Ovary (tissue), 9 donors: ENCODE results near the gene C12orf75. TPM values are rescaled to one million over a fixed set of nuclear protein-coding genes. Genes with fewer than 3 reads are reported as not detected.
"Not testable (repeated sequence)": the region's sequence is repeated elsewhere in the genome, so short reads cannot be mapped to it uniquely, and the experiment has no call there.

Experiments
- DNase-seq, 5 donors: peaks; one replicate each; pipeline ENCODE4 v3.0.0-alpha.2; 2019 to 2020
- H3K27ac ChIP-seq, 2 donors: fragments of 200-600 bp; one replicate each; pipeline versions ENCODE4 v1.5.1 to v1.8.0; 2019 to 2022
- H3K27me3 ChIP-seq: fragments of 200-600 bp; one replicate; pipeline ENCODE4 v1.8.0; 2022
- H3K36me3 ChIP-seq: fragments of 200-600 bp; sonication (generic); one replicate; pipeline ENCODE4 v1.5.1; 2019
- H3K4me1 ChIP-seq: one replicate; pipeline ENCODE4 v1.8.1; 2013; ENCODE audit warnings: mild to moderate bottlenecking, moderate library complexity; ENCODE audit not compliant: insufficient read depth
- H3K4me3 ChIP-seq: fragments of 200-600 bp; sonication (generic); one replicate; pipeline ENCODE4 v1.5.1; 2017
- H3K9me3 ChIP-seq, 2 donors: fragments of 200-600 bp in 1 of 2; sonication (generic) in 1 of 2; one replicate each; pipeline versions ENCODE4 v1.5.1 to v1.8.1; 2013 to 2019; ENCODE audit warnings: mild to moderate bottlenecking in 1 of 2, moderate library complexity in 1 of 2
- EP300 ChIP-seq: sonication (generic); formaldehyde crosslinking; IDR thresholded peaks from one replicate; pipeline ENCODE4 v1.6.1; 2017; ENCODE audit warnings: antibody characterized with exemption
- POLR2A ChIP-seq: fragments of 450-650 bp; IDR thresholded peaks from one replicate; pipeline ENCODE4 v1.6.1; 2017; ENCODE audit warnings: antibody characterized with exemption, mild to moderate bottlenecking, moderate library complexity
- WGBS, 3 donors: extraction: QIAGEN DNeasy Blood & Tissue Kit in 1 of 3; methylation state at CpG; one replicate each; pipeline versions ENCODE4 v1.1.5 to v1.1.7; 2013 to 2017; 5-methylcytosine and 5-hydroxymethylcytosine counted together
- intact Hi-C, 4 donors: fragments of 100-400 bp; cut with DNase I; formaldehyde crosslinking; loops; one replicate each; pipeline versions ENCODE4 v1.11.0 to v1.15.1; 2022 to 2023
- polyA plus RNA-seq, 2 donors: library from polyadenylated mRNA; stranded (reverse); fragments of 200-250 nt in 1 of 2; fragments of 350-450 nt in 1 of 2; fragmentation: Illumina TruSeq in 1 of 2; extraction: RNeasy Lipid Tissue Mini Kit (QIAGEN cat#74804) in 1 of 2; gene quantifications; one replicate each; pipeline ENCODE4 v1.2.3, GENCODE V29; 2013 to 2014
- total RNA-seq, 7 donors: library from RNA; depleted of rRNA in 2 of 7; stranded (reverse); fragments of >200 nt in 2 of 7; fragmentation: NEBNext Ultra II Directional in 3 of 7; extraction: Animal tissue kit (Norgen Biotek cat#: 25700) in 3 of 7; gene quantifications; one replicate each; pipeline versions ENCODE4 v1.1.0 to v1.2.4, GENCODE V29; 2016 to 2023
- TF ChIP-seq, protein P1 (sequence below), 3 donors: fragments of 450-650 bp in 2 of 3; fragments of 200-600 bp in 1 of 3; IDR thresholded peaks; one replicate each; pipeline versions ENCODE4 v1.5.1 to v1.8.0; 2016 to 2022; ENCODE audit warnings: antibody characterized with exemption in 3 of 3, mild to moderate bottlenecking in 1 of 3
- donor health status: DM: no; HTN: no; CAD: no; lungs with moderate emphysema.
- donor health status: DM: no; HTN: no; CAD: no.
- donor health status: Bipolar disorder and iron deficiency.
- donor health status: DM: yes; HTN: yes; CAD: no.
- donor health status: DM: no; HTN: no; CAD: no.
- donor health status: DM: yes; HTN: yes; CAD: no.

Gene C12orf75
- total and polyA plus RNA-seq, 9 donors: 3.3 to 83.9 (median 5.6) TPM

DNA sequence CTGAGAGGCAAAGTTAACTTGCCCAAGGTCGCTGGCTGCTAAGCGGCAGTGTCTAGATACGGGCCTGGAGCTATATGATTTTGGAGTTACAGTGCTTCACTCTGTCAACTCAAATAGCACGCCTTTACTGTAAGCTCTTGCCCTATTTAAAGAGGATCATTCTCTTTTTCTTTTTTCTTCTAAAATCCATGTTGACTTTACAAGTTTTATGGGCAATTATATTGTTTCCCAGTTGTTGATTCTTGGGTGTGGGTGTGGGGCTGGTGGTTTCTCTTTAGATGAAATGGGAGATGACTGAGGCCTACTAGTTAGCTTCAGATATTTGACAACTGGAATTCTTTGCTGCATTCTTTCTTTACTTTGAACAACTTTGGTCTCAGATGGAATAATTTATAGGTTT lies 70.7 kb downstream of the C12orf75 start:
- no peak for DNase-seq
- H3K9me3 ChIP-seq: no peaks in the 10 kb centered on the region
- 91 to 94% (median 92%) methylated on average over 4 of the region's 4 CpGs for WGBS, 3 donors
- H3K27ac ChIP-seq: no peak overlapping the region
- no peaks in the 10 kb centered on the region for H3K27me3 ChIP-seq
- no peaks in the 10 kb centered on the region for H3K4me1 ChIP-seq
- intact Hi-C loops: no loop called here
- TF ChIP-seq, protein P1, sequence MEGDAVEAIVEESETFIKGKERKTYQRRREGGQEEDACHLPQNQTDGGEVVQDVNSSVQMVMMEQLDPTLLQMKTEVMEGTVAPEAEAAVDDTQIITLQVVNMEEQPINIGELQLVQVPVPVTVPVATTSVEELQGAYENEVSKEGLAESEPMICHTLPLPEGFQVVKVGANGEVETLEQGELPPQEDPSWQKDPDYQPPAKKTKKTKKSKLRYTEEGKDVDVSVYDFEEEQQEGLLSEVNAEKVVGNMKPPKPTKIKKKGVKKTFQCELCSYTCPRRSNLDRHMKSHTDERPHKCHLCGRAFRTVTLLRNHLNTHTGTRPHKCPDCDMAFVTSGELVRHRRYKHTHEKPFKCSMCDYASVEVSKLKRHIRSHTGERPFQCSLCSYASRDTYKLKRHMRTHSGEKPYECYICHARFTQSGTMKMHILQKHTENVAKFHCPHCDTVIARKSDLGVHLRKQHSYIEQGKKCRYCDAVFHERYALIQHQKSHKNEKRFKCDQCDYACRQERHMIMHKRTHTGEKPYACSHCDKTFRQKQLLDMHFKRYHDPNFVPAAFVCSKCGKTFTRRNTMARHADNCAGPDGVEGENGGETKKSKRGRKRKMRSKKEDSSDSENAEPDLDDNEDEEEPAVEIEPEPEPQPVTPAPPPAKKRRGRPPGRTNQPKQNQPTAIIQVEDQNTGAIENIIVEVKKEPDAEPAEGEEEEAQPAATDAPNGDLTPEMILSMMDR (IDR thresholded peaks at IDR 0.05): no peak
- TF ChIP-seq POLR2A (no peak), EP300 (no peak)
- no peaks in the 10 kb centered on the region for H3K36me3 ChIP-seq
- no peak overlapping the region for H3K4me3 ChIP-seq

DNA sequence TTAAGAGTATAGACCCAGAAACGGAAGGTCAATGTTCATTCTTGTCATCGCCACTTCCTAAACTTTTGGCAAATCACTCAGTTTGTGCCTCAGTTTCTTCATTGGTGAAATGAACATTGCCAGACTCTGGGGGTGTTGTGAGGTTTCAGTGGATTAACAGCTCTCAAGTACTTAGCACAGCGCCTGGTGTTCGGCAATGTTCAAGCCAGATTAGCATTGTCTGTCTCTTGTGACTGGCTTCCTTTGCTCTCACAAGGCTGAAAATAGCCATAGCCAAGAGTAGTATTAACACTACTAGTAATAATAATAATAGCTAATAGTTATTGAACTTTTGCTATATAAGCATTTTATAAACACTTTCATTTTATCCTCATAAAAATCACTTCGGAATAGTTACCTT lies 71.9 kb downstream of the C12orf75 start:
- Histone ChIP-seq H3K27me3 (no peaks in the 10 kb centered on the region), H3K27ac (no peak overlapping the region), H3K9me3 (no peaks in the 10 kb centered on the region), H3K36me3 (no peaks in the 10 kb centered on the region), H3K4me1 (no peaks in the 10 kb centered on the region), H3K4me3 (no peak overlapping the region)
- intact Hi-C loops: no loop called here
- no peak for DNase-seq
- no peak for TF ChIP-seq EP300
- 89 to 94% (median 91%) methylated on average over 5 of the region's 5 CpGs for WGBS, 3 donors

DNA sequence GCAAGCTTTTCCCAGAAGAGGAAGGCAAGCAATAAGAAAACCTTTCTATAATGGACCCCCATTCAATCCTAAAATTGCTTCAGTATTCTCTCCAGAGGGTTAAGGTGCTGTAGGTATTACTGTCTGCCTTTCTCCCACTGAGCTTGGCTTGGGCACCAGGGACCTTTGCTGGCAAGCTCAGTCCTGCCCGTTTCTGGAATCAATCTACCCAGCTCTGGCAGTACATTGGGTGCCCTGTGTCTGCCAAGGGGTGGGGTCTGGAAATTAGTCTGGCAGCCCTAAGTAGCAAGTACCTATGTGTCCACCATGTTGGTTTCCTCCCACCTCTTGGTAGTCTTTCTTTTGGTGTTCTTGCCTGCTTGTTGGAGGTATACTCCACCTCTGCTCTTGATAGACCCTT lies 72.6 kb downstream of the C12orf75 start:
- no peaks in the 10 kb centered on the region for H3K9me3 ChIP-seq
- DNase-seq: no peak
- H3K4me3 ChIP-seq: no peak overlapping the region
- TF ChIP-seq POLR2A (no peak), EP300 (no peak)
- TF ChIP-seq, protein P1 (IDR thresholded peaks at IDR 0.05): no peak
- H3K27me3 ChIP-seq: no peaks in the 10 kb centered on the region
- no peaks in the 10 kb centered on the region for H3K36me3 ChIP-seq
- intact Hi-C loops: no loop called here
- 88 to 89% (median 88%) methylated on average over 1 of the region's 1 CpG for WGBS, 3 donors
- no peak overlapping the region for H3K27ac ChIP-seq
- no peaks in the 10 kb centered on the region for H3K4me1 ChIP-seq

DNA sequence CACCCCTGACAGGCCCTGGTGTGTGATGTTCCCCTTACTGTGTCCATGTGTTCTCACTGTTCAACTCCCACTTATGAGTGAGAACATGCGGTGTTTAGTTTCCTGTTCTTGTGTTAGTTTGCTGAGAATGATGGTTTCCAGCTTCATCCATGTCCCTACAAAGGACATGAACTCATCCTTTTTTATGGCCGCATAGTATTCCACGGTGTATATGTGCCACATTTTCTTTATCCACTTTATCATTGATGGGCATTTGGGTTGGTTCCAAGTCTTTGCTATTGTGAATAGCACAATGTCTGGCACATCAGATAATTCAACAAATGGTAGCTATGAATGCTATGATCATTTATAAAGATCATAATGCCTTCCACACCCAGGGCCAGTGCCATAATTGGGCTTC lies 73.6 kb downstream of the C12orf75 start:
- H3K27me3 ChIP-seq, H3K27ac ChIP-seq, H3K36me3 ChIP-seq, H3K9me3 ChIP-seq, H3K4me3 ChIP-seq, H3K4me1 ChIP-seq, intact Hi-C loops, DNase-seq: not testable (repeated sequence)
- WGBS, 3 donors: 95 to 97% (median 97%) methylated on average over 3 of the region's 3 CpGs

DNA sequence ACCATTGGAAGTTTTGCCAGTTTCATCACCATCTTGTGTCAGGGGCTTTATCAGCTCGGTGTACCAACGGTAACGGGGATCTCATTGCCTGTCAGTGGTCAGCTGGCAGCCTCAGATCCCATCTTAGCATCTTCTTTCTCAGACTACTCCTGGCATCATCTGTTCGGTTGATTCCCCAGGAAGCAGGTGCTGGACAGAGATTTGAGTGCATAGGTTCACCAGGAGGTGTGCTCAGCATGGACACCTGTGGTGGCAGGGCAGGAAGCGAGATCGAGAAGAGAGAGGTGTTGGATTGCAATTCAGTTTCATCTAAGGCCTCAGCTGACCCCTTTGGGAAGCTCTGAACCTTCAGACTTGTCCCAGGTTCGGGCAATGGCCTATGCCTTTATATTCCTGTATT lies 76.0 kb downstream of the C12orf75 start:
- no peak for TF ChIP-seq EP300
- TF ChIP-seq, protein P1 (IDR thresholded peaks at IDR 0.05): no peak
- Histone ChIP-seq H3K4me1 (no peaks in the 10 kb centered on the region), H3K27ac (no peak overlapping the region), H3K27me3 (no peaks in the 10 kb centered on the region), H3K36me3 (no peaks in the 10 kb centered on the region), H3K4me3 (no peak overlapping the region), H3K9me3 (no peaks in the 10 kb centered on the region)
- WGBS, 3 donors: 91 to 95% (median 92%) methylated on average over 7 of the region's 7 CpGs
- intact Hi-C loops: no loop called here
- no peak for DNase-seq

DNA sequence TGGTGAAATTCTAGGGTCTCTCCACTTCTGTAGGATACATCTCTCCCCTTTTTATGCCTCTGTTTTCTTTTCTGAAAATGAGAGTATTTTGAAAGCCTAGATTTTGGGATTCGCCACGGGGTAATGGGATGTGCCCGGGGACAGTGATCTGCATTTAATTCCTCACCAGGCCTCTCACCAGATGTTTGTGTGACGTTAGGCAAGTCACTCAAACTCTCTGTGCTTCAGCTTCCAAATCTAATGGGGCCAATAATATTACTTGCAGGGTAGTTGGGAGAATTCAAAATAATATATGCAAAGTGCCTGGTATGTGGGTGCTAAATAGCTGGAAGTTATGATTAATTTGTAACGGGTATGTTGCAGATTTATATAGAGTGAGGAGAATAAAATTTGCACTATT lies 78.8 kb downstream of the C12orf75 start:
- TF ChIP-seq, protein P1 (IDR thresholded peaks at IDR 0.05): no peak
- no peak for TF ChIP-seq POLR2A
- no peak for TF ChIP-seq EP300

More for the DNA sequence above, 78.8 kb downstream of the C12orf75 start:
- Histone ChIP-seq H3K27me3 (no peaks in the 10 kb centered on the region), H3K27ac (no peak overlapping the region), H3K36me3 (no peaks in the 10 kb centered on the region), H3K9me3 (no peaks in the 10 kb centered on the region), H3K4me1 (no peaks in the 10 kb centered on the region), H3K4me3 (no peak overlapping the region)
- intact Hi-C loops: no loop called here
- 81 to 86% (median 85%) methylated on average over 5 of the region's 5 CpGs for WGBS, 3 donors
- no peak for DNase-seq
